GM13977 (cell line): ENCODE measurements around the gene HP1BP3.

ENCODE experiments used
- DNase-seq: peaks from one replicate; pipeline ENCODE4 v3.0.0; 2012; ENCODE audit warnings: low spot score
- CTCF ChIP-seq: IDR thresholded peaks from 2 replicates; pipeline ENCODE4 v1.5.1; 2012; ENCODE audit warnings: mild to moderate bottlenecking, control low read depth; ENCODE audit not compliant: insufficient read depth; ENCODE audit errors: extremely low read depth, missing control alignments
- in situ Hi-C: fragments of 300-500 bp; cut with MboI; formaldehyde crosslinking; loops from one replicate; pipeline ENCODE4 v1.12.0; 2022; ENCODE audit warnings: low sequenced_read_pairs, low pct_unique_long_range_greater_than_20kb, mixed read lengths, inconsistent platforms; ENCODE audit not compliant: unreplicated experiment

HP1BP3 gene

GRCh38 chr1:20729155-20729931 is 57.8 kb downstream of the HP1BP3 start:
- in situ Hi-C loops: no loop called here
- DNase-seq: no peak

GRCh38 chr1:20728371-20729154 is 58.5 kb downstream of the HP1BP3 start:
- in situ Hi-C loops: no loop called here
- no peak for DNase-seq
- no peak for TF ChIP-seq CTCF

More at GRCh38 chr1:20729155-20729931, 57.8 kb downstream of the HP1BP3 start:
- TF ChIP-seq CTCF: no peak

- in situ Hi-C loops: no loop called here
- no peak for DNase-seq
- peak; percentile 34 for TF ChIP-seq CTCF
Measured at GRCh38 chr1:20727746-20728316, 59.3 kb downstream of the HP1BP3 start.

- no peak for TF ChIP-seq CTCF
- no peak for DNase-seq
- in situ Hi-C loops: no loop called here
Measured at GRCh38 chr1:20726932-20727745, 60.0 kb downstream of the HP1BP3 start.

- in situ Hi-C loops: no loop called here
- no peak for DNase-seq
- TF ChIP-seq CTCF: no peak
Measured at GRCh38 chr1:20726118-20726911, 60.8 kb downstream of the HP1BP3 start.
